A549 (cell line): Measurements from ENCODE around the gene QPCT. TPM values are rescaled to one million over a fixed set of nuclear protein-coding genes. Genes with fewer than 3 reads are reported as not detected.
"Not testable (repeated sequence)": the region's sequence is repeated elsewhere in the genome, so short reads cannot be mapped to it uniquely, and the experiment has no call there.

ENCODE experiments used
- ATAC-seq, 2 experiments: fragments of 200-7000 bp in 1 of 2; fragments of >200 bp in 1 of 2; cut with Nextera tagmentation in 1 of 2; cut with Tn5 transposase in 1 of 2; 3 replicates each; pipeline versions ENCODE4 v1.8.0 to v1.9.1; 2018 to 2020; ENCODE audit warnings: mild to moderate bottlenecking in 1 of 2, moderate library complexity in 1 of 2
- CTCF ChIA-PET: fragments of 300-600 bp; sonication (Branson Sonifier 250); formaldehyde crosslinking; extraction: SDS; loops from one replicate; lab custom pipeline; 2021; ENCODE audit warnings: antibody characterized with exemption, inconsistent platforms; lab: Yijun Ruan, JAX
- POLR2A ChIA-PET: fragments of 350-600 bp; formaldehyde crosslinking; extraction: SDS; loops from one replicate; lab custom pipeline; 2021; ENCODE audit warnings: antibody characterized with exemption, inconsistent platforms; lab: Yijun Ruan, JAX
- DNase-seq, 2 experiments: peaks; one replicate each; pipeline versions ENCODE4 v3.0.0 to v3.0.0-alpha.2; 2011 to 2016; ENCODE audit warnings: low read depth in 1 of 2, low spot score in 1 of 2
- FAIRE-seq: peaks from 2 replicates; lab custom pipeline; 2011; peaks lifted over from hg19 to GRCh38; lab: Jason Lieb, UNC
- H3K27ac ChIP-seq, 2 experiments: fragments of >200 bp; sonication (Bioruptor Twin); formaldehyde crosslinking; 3 replicates each; pipeline ENCODE4 v1.5.1; 2016 to 2017
- H3K4me1 ChIP-seq: fragments of >200 bp; sonication (Bioruptor Twin); formaldehyde crosslinking; 3 replicates; pipeline ENCODE4 v1.6.1; 2016
- H3K4me2 ChIP-seq: fragments of >200 bp; sonication (Bioruptor Twin); formaldehyde crosslinking; 3 replicates; pipeline ENCODE4 v1.6.1; 2016
- H3K4me3 ChIP-seq: fragments of >200 bp; sonication (Bioruptor Twin); formaldehyde crosslinking; 3 replicates; pipeline ENCODE4 v1.5.1; 2016
- H3K9me3 ChIP-seq: fragments of >200 bp; sonication (Bioruptor Twin); formaldehyde crosslinking; 3 replicates; pipeline ENCODE4 v1.6.1; 2016
- BHLHE40 ChIP-seq: IDR thresholded peaks from 2 replicates; pipeline ENCODE4 v1.6.1; 2012; ENCODE audit warnings: low read depth, low read length, inconsistent platforms
- CBX2 ChIP-seq: fragments of 200-600 bp; sonication (generic); IDR thresholded peaks from 2 replicates; pipeline ENCODE4 v1.6.1; 2016; ENCODE audit warnings: low read depth, mild to moderate bottlenecking, borderline replicate concordance
- CHD2 ChIP-seq: fragments of 150-350 bp; IDR thresholded peaks from 2 replicates; pipeline ENCODE4 v1.6.1; 2014; ENCODE audit warnings: low read length; ENCODE audit not compliant: partially characterized antibody
- EHMT2 ChIP-seq: fragments of 200-600 bp; sonication (generic); IDR thresholded peaks from 2 replicates; pipeline ENCODE4 v1.6.1; 2016; ENCODE audit warnings: antibody characterized with exemption, low read depth, mild to moderate bottlenecking, moderate library complexity
- FOXS1 ChIP-seq: fragments of 250-450 bp; sonication (Bioruptor Pico); IDR thresholded peaks from 2 replicates; pipeline ENCODE4 v1.5.0; 2020; ENCODE audit warnings: mild to moderate bottlenecking, moderate library complexity
- GATA3 ChIP-seq: IDR thresholded peaks from 2 replicates; pipeline ENCODE4 v1.6.1; 2012; ENCODE audit warnings: borderline replicate concordance
- NR3C1 ChIP-seq: fragments of >200 bp; sonication (Bioruptor Twin); formaldehyde crosslinking; IDR thresholded peaks from 3 replicates; pipeline ENCODE4 v1.6.1; 2017
- RCOR1 ChIP-seq: fragments of 150-350 bp; IDR thresholded peaks from 2 replicates; pipeline ENCODE4 v1.6.1; 2014; ENCODE audit warnings: antibody characterized with exemption, low read length, low read depth
- SREBF2 ChIP-seq: fragments of 450-650 bp; IDR thresholded peaks from 2 replicates; pipeline ENCODE4 v1.6.1; 2014; ENCODE audit warnings: mild to moderate bottlenecking, moderate library complexity
- ZFP36 ChIP-seq: fragments of 450-650 bp; IDR thresholded peaks from 2 replicates; pipeline ENCODE4 v1.6.1; 2014; ENCODE audit warnings: borderline replicate concordance; ENCODE audit not compliant: partially characterized antibody
- ZSCAN20 ChIP-seq: fragments of 250-450 bp; sonication (Bioruptor Pico); IDR thresholded peaks from 2 replicates; pipeline ENCODE4 v1.8.0; 2022; ENCODE audit warnings: mild to moderate bottlenecking, moderate library complexity
- WGBS: methylation state at CpG from one replicate; pipeline ENCODE4 v1.1.6; 2017; ENCODE audit errors: missing lambda C conversion rate; 5-methylcytosine and 5-hydroxymethylcytosine counted together
- polyA plus RNA-seq, 4 experiments: library from polyadenylated mRNA; depleted of rRNA in 3 of 4; stranded (reverse); fragments of >200 nt; fragmentation: RNase III in 1 of 4; extraction: RNeasy Plus Mini Kit Qiagen cat#74134 plus additional on column Dnase treatment in 1 of 4; gene quantifications; 2 replicates in 3 of 4; 3 replicates in 1 of 4; pipeline ENCODE4 v1.2.3, GENCODE V29; 2011 to 2017
- TF ChIP-seq, protein P1 (sequence below): fragments of >200 bp; sonication (Bioruptor Twin); formaldehyde crosslinking; IDR thresholded peaks from 2 replicates; pipeline ENCODE4 v1.6.1; 2016
- TF ChIP-seq, protein P2 (sequence below): IDR thresholded peaks from 2 replicates; pipeline ENCODE4 v1.6.1; 2012
- TF ChIP-seq, protein P3 (sequence below): fragments of 450-650 bp; IDR thresholded peaks from 2 replicates; pipeline ENCODE4 v1.6.1; 2014; ENCODE audit warnings: antibody characterized with exemption
- TF ChIP-seq, protein P4 (sequence below): fragments of 250-450 bp; sonication (Bioruptor Pico); IDR thresholded peaks from 2 replicates; pipeline ENCODE4 v1.5.0; 2021; ENCODE audit warnings: mild to moderate bottlenecking, moderate library complexity, borderline replicate concordance

The QPCT gene
- polyA plus RNA-seq, 2 of the 4 experiments (the other 2 are of a cell fraction): 20.0 to 42.7 TPM

DNA sequence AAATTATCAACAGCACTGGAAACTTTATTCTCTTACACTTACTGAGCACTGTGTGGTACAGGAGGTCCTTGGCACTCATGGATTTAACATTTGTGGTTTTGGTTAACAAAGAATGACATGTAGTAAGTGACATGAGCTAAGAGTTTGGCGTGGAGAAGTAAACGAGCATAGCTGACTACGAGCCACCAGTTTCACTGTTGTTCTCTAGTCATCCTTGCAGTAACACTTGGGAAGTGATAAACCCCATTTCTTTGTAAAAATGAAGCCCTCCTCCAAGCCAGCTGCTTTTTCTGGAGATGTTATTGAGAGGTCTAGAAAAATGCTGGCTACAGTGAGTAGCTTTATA, 32.7 kb downstream of the QPCT start:
- no peaks in the 10 kb centered on the region for H3K9me3 ChIP-seq
- DNase-seq: no peak
- CTCF ChIA-PET: interaction anchor here (0.9 to 5.0 kb wide), 9 partner anchors 9 to 513 kb away, joined by 3 to 23 read pairs (median 4); no protein-coding TSS in a partner anchor
- no peak for FAIRE-seq
- ATAC-seq: no peak
- 53% methylated on average over 3 of the region's 3 CpGs for WGBS
- H3K4me3 ChIP-seq: no peak overlapping the region
- no peak for TF ChIP-seq SREBF2
- no peak for TF ChIP-seq CHD2
- no peak for TF ChIP-seq CBX2
- TF ChIP-seq GATA3: no peak
- TF ChIP-seq, protein P1, sequence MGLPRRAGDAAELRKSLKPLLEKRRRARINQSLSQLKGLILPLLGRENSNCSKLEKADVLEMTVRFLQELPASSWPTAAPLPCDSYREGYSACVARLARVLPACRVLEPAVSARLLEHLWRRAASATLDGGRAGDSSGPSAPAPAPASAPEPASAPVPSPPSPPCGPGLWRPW: no peak
- no peak for TF ChIP-seq EHMT2
- POLR2A ChIA-PET: interaction anchor here (1.2 kb wide), 1 partner anchor 548 kb away, joined by 3 read pairs; the partner anchor contains the start of gene RMDN2
- 0 out of 3 replicates have a peak, but pooled peaks cover 3% of the 10 kb centered on the region for H3K4me1 ChIP-seq
- H3K27ac ChIP-seq: no peak overlapping the region
- H3K4me2 ChIP-seq: no peak overlapping the region

DNA sequence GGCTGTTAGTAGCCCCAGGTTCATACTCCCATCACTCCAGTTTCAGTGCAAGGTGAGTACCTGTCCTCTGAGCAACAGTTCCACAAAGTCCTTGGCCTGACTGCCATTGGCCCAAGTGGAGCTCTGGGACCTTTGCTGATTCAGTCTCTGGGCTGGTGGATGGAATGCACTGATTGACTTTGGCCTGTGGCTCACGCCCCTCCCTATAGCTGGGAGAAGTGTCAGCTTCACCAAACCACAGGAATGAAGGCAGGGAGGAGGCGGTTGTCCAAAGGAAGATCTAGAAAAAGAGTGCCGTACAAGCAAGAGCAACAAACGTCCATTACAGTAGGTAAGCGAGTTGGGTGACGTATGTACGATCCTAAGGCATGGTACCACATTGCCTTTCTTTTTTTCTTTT, 34.0 kb downstream of the QPCT start:
- CTCF ChIA-PET: interaction anchor here (1.3 to 5.0 kb wide), 4 partner anchors 9 to 498 kb away, joined by 3 to 23 read pairs (median 12); no protein-coding TSS in a partner anchor
- 77% methylated on average over 7 of the region's 7 CpGs for WGBS

DNA sequence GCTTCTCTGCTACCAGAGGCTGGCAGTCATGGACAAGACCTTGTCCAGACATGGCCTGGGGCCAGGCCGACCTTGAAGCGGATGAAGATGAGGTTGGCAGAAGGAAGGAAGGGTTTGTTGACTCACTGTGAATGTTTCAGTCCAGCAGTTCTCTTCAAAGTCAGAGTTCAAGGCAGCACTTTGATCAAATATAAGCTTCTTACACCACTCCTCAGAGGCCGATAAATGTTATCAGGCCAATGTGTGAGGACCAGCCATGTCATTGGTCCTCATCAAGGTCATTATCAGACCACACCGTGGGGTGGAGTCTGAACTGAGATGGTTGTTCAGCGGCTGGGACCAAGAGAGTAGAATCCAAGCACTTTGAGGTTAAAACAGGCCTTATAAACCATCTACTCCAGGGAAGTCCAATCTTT, 35.5 kb downstream of the QPCT start:
- H3K27ac ChIP-seq: no peak overlapping the region
- no peaks in the 10 kb centered on the region for H3K9me3 ChIP-seq
- 0 out of 3 replicates have a peak, but pooled peaks cover 3% of the 10 kb centered on the region for H3K4me1 ChIP-seq
- TF ChIP-seq, protein P2, sequence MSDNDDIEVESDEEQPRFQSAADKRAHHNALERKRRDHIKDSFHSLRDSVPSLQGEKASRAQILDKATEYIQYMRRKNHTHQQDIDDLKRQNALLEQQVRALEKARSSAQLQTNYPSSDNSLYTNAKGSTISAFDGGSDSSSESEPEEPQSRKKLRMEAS: no peak
- TF ChIP-seq ZFP36: no peak
- FAIRE-seq (no peak), DNase-seq (no peak), ATAC-seq (no peak)
- ChIA-PET CTCF (interaction anchor here (0.5 to 4.9 kb wide), 8 partner anchors 8 to 895 kb away, joined by 3 to 23 read pairs (median 3); no protein-coding TSS in a partner anchor), POLR2A (no interaction called here)
- WGBS: 76% methylated on average over 5 of the region's 5 CpGs
- no peak overlapping the region for H3K4me3 ChIP-seq
- H3K4me2 ChIP-seq: no peak overlapping the region

More for the DNA sequence above, 34.0 kb downstream of the QPCT start:
- no peak overlapping the region for H3K27ac ChIP-seq
- no peak for TF ChIP-seq FOXS1
- no peak for TF ChIP-seq NR3C1
- TF ChIP-seq CBX2: no peak
- no peak for TF ChIP-seq ZSCAN20
- no peak for TF ChIP-seq RCOR1
- TF ChIP-seq, protein P3, sequence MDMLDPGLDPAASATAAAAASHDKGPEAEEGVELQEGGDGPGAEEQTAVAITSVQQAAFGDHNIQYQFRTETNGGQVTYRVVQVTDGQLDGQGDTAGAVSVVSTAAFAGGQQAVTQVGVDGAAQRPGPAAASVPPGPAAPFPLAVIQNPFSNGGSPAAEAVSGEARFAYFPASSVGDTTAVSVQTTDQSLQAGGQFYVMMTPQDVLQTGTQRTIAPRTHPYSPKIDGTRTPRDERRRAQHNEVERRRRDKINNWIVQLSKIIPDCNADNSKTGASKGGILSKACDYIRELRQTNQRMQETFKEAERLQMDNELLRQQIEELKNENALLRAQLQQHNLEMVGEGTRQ: no peak
- TF ChIP-seq, protein P4, sequence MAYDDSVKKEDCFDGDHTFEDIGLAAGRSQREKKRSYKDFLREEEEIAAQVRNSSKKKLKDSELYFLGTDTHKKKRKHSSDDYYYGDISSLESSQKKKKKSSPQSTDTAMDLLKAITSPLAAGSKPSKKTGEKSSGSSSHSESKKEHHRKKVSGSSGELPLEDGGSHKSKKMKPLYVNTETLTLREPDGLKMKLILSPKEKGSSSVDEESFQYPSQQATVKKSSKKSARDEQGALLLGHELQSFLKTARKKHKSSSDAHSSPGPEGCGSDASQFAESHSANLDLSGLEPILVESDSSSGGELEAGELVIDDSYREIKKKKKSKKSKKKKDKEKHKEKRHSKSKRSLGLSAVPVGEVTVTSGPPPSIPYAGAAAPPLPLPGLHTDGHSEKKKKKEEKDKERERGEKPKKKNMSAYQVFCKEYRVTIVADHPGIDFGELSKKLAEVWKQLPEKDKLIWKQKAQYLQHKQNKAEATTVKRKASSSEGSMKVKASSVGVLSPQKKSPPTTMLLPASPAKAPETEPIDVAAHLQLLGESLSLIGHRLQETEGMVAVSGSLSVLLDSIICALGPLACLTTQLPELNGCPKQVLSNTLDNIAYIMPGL (CRISPR knock-in tag): no peak
- no peak for TF ChIP-seq BHLHE40
- FAIRE-seq (no peak), ATAC-seq (no peak; a peak in 1 of 6 replicates), DNase-seq (no peak)
- 0 out of 3 replicates have a peak, but pooled peaks cover 3% of the 10 kb centered on the region for H3K4me1 ChIP-seq
- no peaks in the 10 kb centered on the region for H3K9me3 ChIP-seq
- H3K4me3 ChIP-seq: no peak overlapping the region
- POLR2A ChIA-PET: interaction anchor here (1.2 kb wide), 1 partner anchor 547 kb away, joined by 3 read pairs; the partner anchor contains the start of gene RMDN2
- no peak overlapping the region for H3K4me2 ChIP-seq

DNA sequence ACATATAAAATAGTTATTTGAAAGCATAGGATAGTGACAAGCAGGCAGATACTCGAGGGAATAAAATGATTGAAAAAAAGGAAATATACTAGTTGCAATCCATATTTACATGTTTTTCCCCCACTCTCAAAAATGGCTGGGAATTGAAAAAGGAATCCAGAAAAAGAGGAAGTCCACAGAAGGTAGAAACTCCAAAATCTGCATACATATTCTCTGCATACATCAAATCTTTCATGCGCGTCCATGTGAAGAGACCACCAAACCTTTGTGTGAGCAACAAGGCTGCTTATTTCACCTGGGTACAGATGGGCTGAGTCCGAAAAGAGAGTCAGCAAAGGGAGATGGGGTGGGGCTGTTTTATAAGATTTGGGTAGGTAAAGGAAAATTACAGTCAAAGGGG, 36.4 kb downstream of the QPCT start:
- POLR2A ChIA-PET, H3K4me1 ChIP-seq, DNase-seq, H3K9me3 ChIP-seq, H3K4me3 ChIP-seq, H3K4me2 ChIP-seq, FAIRE-seq, ATAC-seq, H3K27ac ChIP-seq: not testable (repeated sequence)
- WGBS: 74% methylated on average over 4 of the region's 4 CpGs
- CTCF ChIA-PET: interaction anchor here (2.5 to 4.9 kb wide), 2 partner anchors 15 to 497 kb away, joined by 8 to 23 read pairs; no protein-coding TSS in a partner anchor

DNA sequence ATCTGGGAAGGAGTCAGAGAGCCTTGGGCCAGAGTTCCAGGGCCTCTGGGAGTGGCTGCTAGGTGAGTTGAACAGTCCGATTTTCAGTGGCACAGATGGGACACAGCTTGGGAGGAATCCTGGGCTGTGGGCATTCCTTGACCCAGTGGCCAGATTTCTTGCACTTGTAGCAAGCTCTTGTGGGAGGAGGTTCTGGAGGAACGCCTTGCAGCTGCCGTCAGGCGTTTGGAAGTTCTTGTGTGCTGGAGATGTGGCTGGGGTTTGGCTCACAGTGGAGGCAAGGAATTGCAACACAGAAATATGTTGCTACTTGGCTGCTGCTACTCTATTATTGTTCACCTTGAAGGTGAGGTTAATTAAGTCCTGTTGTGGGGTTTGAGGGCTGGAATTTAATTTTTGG, 39.8 kb downstream of the QPCT start:
- H3K4me1 ChIP-seq, H3K9me3 ChIP-seq, ATAC-seq, FAIRE-seq, H3K4me2 ChIP-seq, DNase-seq, H3K27ac ChIP-seq, POLR2A ChIA-PET, H3K4me3 ChIP-seq: not testable (repeated sequence)
- CTCF ChIA-PET: interaction anchor here (1.1 to 4.6 kb wide), 2 partner anchors 12 to 30 kb away, joined by 3 to 45 read pairs; no protein-coding TSS in a partner anchor
- 89% methylated on average over 3 of the region's 4 CpGs for WGBS
